Hippocampal formation (tissue), 2 donors: ENCODE measurements around the gene METTL25B.

Experiments used
- DNase-seq, 2 donors: peaks; one replicate each; lab custom pipeline; 2025; lab: John Stamatoyannopoulos, UW

The METTL25B gene

GRCh38 chr1:156726549-156727226 lies 1.6 kb upstream of the METTL25B start:
- peak in 1 of 2 donors; percentile 13 for DNase-seq

- DNase-seq = no peak
Observed at GRCh38 chr1:156727492-156727891, 777 bp upstream of the METTL25B start.

GRCh38 chr1:156728599-156729462 lies 562 bp downstream of the METTL25B start, which contains the start of gene ISG20L2:
TSS of gene ISG20L2 (minus strand) at chr1:156728766. CDS start at chr1:156727652, 1,114 bp downstream.
- DNase-seq = peak; percentile 84 to 92

- no peak for DNase-seq
Observed at GRCh38 chr1:156733989-156734584, 5.8 kb downstream of the METTL25B start.

- DNase-seq = no peak
Observed at GRCh38 chr1:156738407-156738806, 10.1 kb downstream of the METTL25B start.

- no peak for DNase-seq
Observed at GRCh38 chr1:156738916-156739315, 10.6 kb downstream of the METTL25B start.

- DNase-seq = no peak
Observed at GRCh38 chr1:156740237-156740740, 12.0 kb downstream of the METTL25B start.

- peak; percentile 99 to 100 for DNase-seq
Observed at GRCh38 chr1:156740741-156741480, 12.6 kb downstream of the METTL25B start, which contains the start of gene MRPL24. TSS of gene MRPL24 (minus strand) at chr1:156741088. CDS start at chr1:156738704, 2,384 bp downstream.

GRCh38 chr1:156741481-156741983 lies 13.3 kb downstream of the METTL25B start:
- DNase-seq = no peak

- DNase-seq = no peak
Observed at GRCh38 chr1:156742017-156742416, 13.7 kb downstream of the METTL25B start.

GRCh38 chr1:156742801-156743200 lies 14.5 kb downstream of the METTL25B start:
- DNase-seq = no peak

- DNase-seq = no peak
Observed at GRCh38 chr1:156743367-156744302, 15.4 kb downstream of the METTL25B start.

GRCh38 chr1:156744344-156744743 lies 16.1 kb downstream of the METTL25B start:
- no peak for DNase-seq

GRCh38 chr1:156744786-156745419 lies 16.6 kb downstream of the METTL25B start:
- DNase-seq = no peak

- no peak for DNase-seq
Observed at GRCh38 chr1:156745881-156746280, 17.6 kb downstream of the METTL25B start.

- no peak for DNase-seq
Observed at GRCh38 chr1:156746406-156746727, 18.1 kb downstream of the METTL25B start.

GRCh38 chr1:156746728-156747631 lies 18.7 kb downstream of the METTL25B start:
- DNase-seq = peak; percentile 51 to 82

GRCh38 chr1:156747742-156748669 lies 19.7 kb downstream of the METTL25B start:
- no peak for DNase-seq
